Lower leg skin (tissue), 4 donors: ENCODE data around the gene MBD3L4. TPM values are rescaled to one million over a fixed set of nuclear protein-coding genes. Genes with fewer than 3 reads are reported as not detected.
"Not testable (repeated sequence)": the region's sequence is repeated elsewhere in the genome, so short reads cannot be mapped to it uniquely, and the experiment has no call there.

Experiments
- DNase-seq, 2 donors: peaks; one replicate each; pipeline ENCODE4 v3.0.0-alpha.2; 2019; ENCODE audit warnings: low spot score in 2 of 2
- H3K4me3 ChIP-seq: fragments of 200-600 bp; sonication (generic); 2 replicates; pipeline ENCODE4 v1.5.1; 2017; ENCODE audit warnings: mild to moderate bottlenecking, low read depth; ENCODE audit not compliant: poor library complexity, severe bottlenecking
- CTCF ChIP-seq, 3 donors: fragments of 450-650 bp; IDR thresholded peaks; one replicate each; pipeline ENCODE4 v1.5.1; 2016; ENCODE audit warnings: antibody characterized with exemption in 3 of 3, mild to moderate bottlenecking in 3 of 3, moderate library complexity in 2 of 3
- POLR2A ChIP-seq, 2 donors: fragments of 450-650 bp; IDR thresholded peaks; one replicate each; pipeline ENCODE4 v1.6.1; 2016 to 2017; ENCODE audit warnings: antibody characterized with exemption in 2 of 2, mild to moderate bottlenecking in 1 of 2, moderate library complexity in 1 of 2
- WGBS, 2 donors: methylation state at CpG; one replicate each; pipeline ENCODE4 v1.1.5; 2018; 5-methylcytosine and 5-hydroxymethylcytosine counted together
- intact Hi-C: fragments of 100-400 bp; cut with DNase I; formaldehyde crosslinking; loops from one replicate; pipeline ENCODE4 v1.15.0; 2023; ENCODE audit warnings: low total_unique reads
- total RNA-seq, 4 donors: library from RNA; depleted of rRNA; stranded (reverse); fragments of >200 nt; gene quantifications; one replicate each; pipeline ENCODE4 v1.1.0, GENCODE V29; 2016

Gene MBD3L4
- total RNA-seq, 4 donors from 2014 or later = not detected

- WGBS, 2 donors = no CpG with 5 or more reads among the region's 6 CpGs
- H3K4me3 ChIP-seq, intact Hi-C loops, DNase-seq: not testable (repeated sequence)
Measured at GRCh38 chr19:7021331-7021730, 18.6 kb downstream of the MBD3L4 start, which contains the start of gene MBD3L2B. TSS of gene MBD3L2B (minus strand) at chr19:7021431. CDS start at chr19:7021397, 34 bp downstream.

DNA sequence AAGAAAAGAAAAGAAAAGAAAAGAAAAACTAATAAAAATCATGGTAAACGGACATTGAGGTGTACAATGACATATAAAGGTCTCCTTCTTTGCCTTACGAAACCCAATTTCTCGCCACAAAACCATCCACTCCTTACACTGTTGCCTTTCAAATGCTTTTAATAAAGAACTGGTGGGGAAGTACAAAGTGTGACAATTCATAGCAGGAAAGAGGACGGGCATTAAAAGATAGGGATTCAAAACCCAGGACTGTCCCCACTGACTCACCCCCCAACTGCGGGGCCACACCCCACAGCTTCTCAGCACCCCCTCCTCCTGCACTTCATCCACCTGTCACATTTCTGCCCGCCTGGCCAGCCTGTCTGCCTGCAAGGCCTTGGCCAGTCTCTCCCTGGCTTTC, 21.2 kb downstream of the MBD3L4 start:
- WGBS, 2 donors = 81 to 85% methylated on average over 6 of the region's 6 CpGs
- H3K4me3 ChIP-seq = no peak overlapping the region
- TF ChIP-seq POLR2A (IDR thresholded peaks at IDR 0.05) (no peak), CTCF (IDR thresholded peaks at IDR 0.05) (no peak)
- intact Hi-C loops = no loop called here
- no peak for DNase-seq

DNA sequence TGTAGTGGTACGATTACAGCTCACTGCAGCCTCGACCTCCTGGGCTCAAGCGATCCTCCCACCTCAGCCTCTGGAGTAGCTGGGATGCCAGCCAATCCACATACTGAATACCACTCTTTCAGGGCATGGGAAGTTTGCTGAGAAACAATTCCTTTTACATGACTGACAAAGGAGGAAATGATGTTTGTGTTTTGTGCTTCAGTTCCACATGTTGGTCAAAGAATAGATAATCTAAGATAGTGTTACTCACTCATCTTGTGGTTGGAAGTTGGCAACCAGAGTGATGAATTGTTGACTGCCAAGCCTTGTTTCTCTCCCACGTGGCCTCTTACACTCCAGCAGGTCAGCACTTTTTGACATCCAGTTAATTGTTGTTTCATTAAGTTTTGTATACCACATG, 26.3 kb downstream of the MBD3L4 start:
- intact Hi-C loops = no loop called here
- no peak overlapping the region for H3K4me3 ChIP-seq
- TF ChIP-seq CTCF (IDR thresholded peaks at IDR 0.05) = no peak
- no peak for TF ChIP-seq POLR2A (IDR thresholded peaks at IDR 0.05)
- 57 to 69% methylated on average over 4 of the region's 4 CpGs for WGBS, 2 donors
- DNase-seq = no peak

DNA sequence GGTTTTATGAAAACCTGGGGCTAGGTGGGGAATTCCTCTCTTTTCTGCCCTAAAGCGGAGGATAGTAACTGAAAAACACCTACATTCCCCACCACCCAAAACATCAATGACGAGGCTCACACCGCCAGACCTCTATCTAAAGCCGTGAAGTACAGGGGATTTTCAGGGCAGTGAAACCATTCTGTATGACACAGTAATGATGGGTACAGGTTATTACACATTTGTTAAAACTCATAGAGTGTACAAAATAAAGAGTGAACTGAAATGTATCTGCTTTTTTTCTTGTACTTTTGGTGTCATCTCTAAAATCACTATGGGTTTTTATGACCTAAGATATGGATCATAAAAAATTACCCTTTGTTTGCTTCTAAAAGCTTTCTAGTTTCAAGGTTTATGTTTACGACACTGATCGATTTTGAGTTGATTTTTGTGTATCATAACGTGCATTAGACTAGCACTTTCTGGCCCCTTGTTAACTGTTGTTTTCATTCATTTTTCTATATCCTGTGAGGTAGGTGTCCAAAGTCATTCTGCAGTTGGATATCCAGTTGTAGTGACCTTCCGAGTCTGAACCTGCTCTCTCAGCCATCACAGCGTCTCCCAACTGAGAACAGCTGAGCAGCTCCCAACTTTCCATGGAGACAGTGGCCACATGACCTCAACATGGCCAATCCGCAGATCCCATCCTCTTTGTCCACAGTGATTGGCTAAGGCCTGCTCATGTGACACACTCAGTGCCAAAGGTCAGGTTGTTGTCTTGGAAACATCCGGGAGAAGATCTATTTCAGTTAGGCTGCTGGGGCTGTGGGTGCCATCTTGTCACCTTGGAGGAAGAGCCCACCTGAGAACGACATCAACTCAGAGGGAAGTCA, 29.0 kb downstream of the MBD3L4 start:
- DNase-seq = no peak
- WGBS, 2 donors = 73 to 88% methylated on average over 12 of the region's 12 CpGs
- TF ChIP-seq POLR2A (IDR thresholded peaks at IDR 0.05) (no peak), CTCF (IDR thresholded peaks at IDR 0.05) (no peak)
- intact Hi-C loops = no loop called here
- H3K4me3 ChIP-seq = no peak overlapping the region

DNA sequence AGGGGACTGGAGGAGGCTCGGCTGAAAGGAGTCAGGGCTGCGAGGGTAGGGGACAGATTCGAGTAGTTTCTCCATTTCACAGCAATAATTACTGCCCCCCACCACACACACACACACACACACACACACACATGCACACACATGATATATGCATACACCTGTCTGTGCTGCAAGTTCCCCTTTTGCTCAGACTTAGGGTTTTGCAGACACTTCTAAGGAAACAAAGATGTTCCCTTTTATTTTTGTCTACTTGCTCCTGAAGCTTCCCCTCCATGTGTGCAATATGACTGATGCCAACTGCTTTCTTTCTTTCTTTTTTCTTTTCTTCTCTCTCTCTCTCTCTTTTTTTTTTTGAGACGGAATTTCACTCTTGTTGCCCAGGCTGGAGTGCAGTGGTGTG, 32.1 kb downstream of the MBD3L4 start:
- H3K4me3 ChIP-seq = no peak overlapping the region
- no peak for DNase-seq
- WGBS, 2 donors = 61 to 71% methylated on average over 4 of the region's 4 CpGs
- TF ChIP-seq CTCF (IDR thresholded peaks at IDR 0.05) (no peak), POLR2A (IDR thresholded peaks at IDR 0.05) (no peak)
- intact Hi-C loops = no loop called here

DNA sequence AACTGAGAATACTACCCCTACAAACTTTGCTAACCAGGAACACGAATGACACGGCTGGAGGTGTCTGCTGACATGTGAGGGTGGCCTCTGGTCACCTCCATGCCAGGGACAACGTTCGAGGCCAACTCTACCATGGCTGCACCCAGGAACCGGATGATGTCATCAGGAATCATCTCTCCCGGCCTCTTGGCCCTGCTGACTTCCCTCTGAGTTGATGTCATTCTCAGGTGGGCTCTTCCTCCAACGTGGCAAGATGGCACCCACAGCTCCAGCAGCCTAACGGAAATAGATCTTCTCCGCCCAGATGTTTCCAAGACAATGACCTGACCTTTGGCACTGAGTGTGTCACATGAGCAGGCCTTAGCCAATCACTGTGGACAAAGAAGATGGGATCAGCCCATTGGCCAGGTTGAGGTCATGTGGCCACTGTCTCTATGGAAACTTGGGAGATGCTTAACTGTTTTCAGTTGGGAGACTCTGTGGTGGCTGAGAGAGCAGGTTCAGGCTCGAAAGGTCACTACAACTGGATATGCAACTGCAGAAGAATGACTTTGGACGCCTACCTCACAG, 33.8 kb downstream of the MBD3L4 start:
- intact Hi-C loops = no loop called here
- TF ChIP-seq CTCF (IDR thresholded peaks at IDR 0.05) = no peak
- no peak for DNase-seq
- 81 to 84% methylated on average over 11 of the region's 11 CpGs for WGBS, 2 donors
- H3K4me3 ChIP-seq = no peak overlapping the region
